Measurements from ENCODE around the gene SIPA1.

Gene SIPA1

GRCh38 chr11:65610404-65610803 is 27.5 kb upstream of the SIPA1 start:
- no peaks in the 10 kb centered on the region for H3K27me3 ChIP-seq (ENCODE audit: insufficient read depth, low read length)
- H3K4me1 ChIP-seq (ENCODE audit: insufficient read depth, low read length), result no peaks in the 10 kb centered on the region
- no peak overlapping the region for H3K27ac ChIP-seq (ENCODE audit: low read depth, low read length)
- 72% methylated on average over 6 of the region's 6 CpGs for WGBS
- H3K36me3 ChIP-seq (ENCODE audit: insufficient read depth, low read length), result peaks cover 6% of the 10 kb centered on the region
- H3K9me3 ChIP-seq (ENCODE audit: insufficient read depth, low read depth, low read length), result no peaks in the 10 kb centered on the region
- no peak overlapping the region for H3K4me3 ChIP-seq (ENCODE audit: low read length)
- no peak overlapping the region for H3K9ac ChIP-seq (ENCODE audit: low read depth, low read length)

GRCh38 chr11:65611028-65611757 is 26.7 kb upstream of the SIPA1 start:
- Histone ChIP-seq H3K4me3 (ENCODE audit: low read length) (no peak overlapping the region), H3K9me3 (ENCODE audit: insufficient read depth, low read depth, low read length) (no peaks in the 10 kb centered on the region), H3K4me1 (ENCODE audit: insufficient read depth, low read length) (no peaks in the 10 kb centered on the region), H3K9ac (ENCODE audit: low read depth, low read length) (0 out of 2 replicates have a peak overlapping the region, but pooled peaks have one; percentile 6), H3K36me3 (ENCODE audit: insufficient read depth, low read length) (no peaks in the 10 kb centered on the region; the same call in 1 of the 2 replicates), H3K27ac (ENCODE audit: low read depth, low read length) (no peak overlapping the region; the same call in 1 of the 2 replicates), H3K27me3 (ENCODE audit: insufficient read depth, low read length) (no peaks in the 10 kb centered on the region)
- 74% methylated on average over 8 of the region's 10 CpGs for WGBS

GRCh38 chr11:65611758-65612603 is 25.9 kb upstream of the SIPA1 start:
- no peak overlapping the region; the same call in 1 of the 2 replicates for H3K27ac ChIP-seq (ENCODE audit: low read depth, low read length)

GRCh38 chr11:65612691-65613090 is 25.2 kb upstream of the SIPA1 start:
- Histone ChIP-seq H3K4me1 (ENCODE audit: insufficient read depth, low read length) (0 out of 2 replicates have a peak, but pooled peaks cover 4% of the 10 kb centered on the region), H3K36me3 (ENCODE audit: insufficient read depth, low read length) (peaks cover 8% of the 10 kb centered on the region), H3K9me3 (ENCODE audit: insufficient read depth, low read depth, low read length) (no peaks in the 10 kb centered on the region), H3K27me3 (ENCODE audit: insufficient read depth, low read length) (no peaks in the 10 kb centered on the region), H3K9ac (ENCODE audit: low read depth, low read length) (no peak overlapping the region), H3K4me3 (ENCODE audit: low read length) (peak overlapping the region; percentile 76; the same call in 1 of the 2 replicates), H3K27ac (ENCODE audit: low read depth, low read length) (no peak overlapping the region)
- WGBS, result 96% methylated on average over 7 of the region's 7 CpGs

More at GRCh38 chr11:65611758-65612603, 25.9 kb upstream of the SIPA1 start:
- 0 out of 2 replicates have a peak, but pooled peaks cover 4% of the 10 kb centered on the region for H3K4me1 ChIP-seq (ENCODE audit: insufficient read depth, low read length)
- 86% methylated on average over 12 of the region's 12 CpGs for WGBS
- H3K9me3 ChIP-seq (ENCODE audit: insufficient read depth, low read depth, low read length), result no peaks in the 10 kb centered on the region
- H3K9ac ChIP-seq (ENCODE audit: low read depth, low read length), result no peak overlapping the region
- H3K27me3 ChIP-seq (ENCODE audit: insufficient read depth, low read length), result no peaks in the 10 kb centered on the region
- no peak overlapping the region for H3K4me3 ChIP-seq (ENCODE audit: low read length)
- peaks cover under 1% of the 10 kb centered on the region for H3K36me3 ChIP-seq (ENCODE audit: insufficient read depth, low read length)

- Histone ChIP-seq H3K36me3 (ENCODE audit: insufficient read depth, low read length) (peaks cover 14% of the 10 kb centered on the region), H3K4me1 (ENCODE audit: insufficient read depth, low read length) (0 out of 2 replicates have a peak, but pooled peaks cover 4% of the 10 kb centered on the region)
- 62% methylated on average over 43 of the region's 43 CpGs for WGBS
Measured at GRCh38 chr11:65613091-65613928, 24.6 kb upstream of the SIPA1 start.

GRCh38 chr11:65615229-65615949 is 22.5 kb upstream of the SIPA1 start, which contains the start of gene PCNX3:
Gene PCNX3 (plus strand): TSS chr11:65615776. CDS start chr11:65616312, 536 bp downstream.
- H3K9me3 ChIP-seq (ENCODE audit: insufficient read depth, low read depth, low read length), result no peaks in the 10 kb centered on the region
- H3K4me1 ChIP-seq (ENCODE audit: insufficient read depth, low read length), result 0 out of 2 replicates have a peak, but pooled peaks cover 4% of the 10 kb centered on the region
- under 1% methylated on average over 55 of the region's 55 CpGs for WGBS
- peaks cover 35% of the 10 kb centered on the region for H3K36me3 ChIP-seq (ENCODE audit: insufficient read depth, low read length)
- peak within 1 kb of the TSS; percentile 93 for H3K27ac ChIP-seq (ENCODE audit: low read depth, low read length)
- peak within 1 kb of the TSS; percentile 83 for H3K9ac ChIP-seq (ENCODE audit: low read depth, low read length)
- no peaks in the 10 kb centered on the region for H3K27me3 ChIP-seq (ENCODE audit: insufficient read depth, low read length)
- H3K4me3 ChIP-seq (ENCODE audit: low read length), result peak within 1 kb of the TSS; percentile 76

More at GRCh38 chr11:65613091-65613928, 24.6 kb upstream of the SIPA1 start:
- H3K4me3 ChIP-seq (ENCODE audit: low read length), result peak overlapping the region; percentile 76
- no peaks in the 10 kb centered on the region for H3K9me3 ChIP-seq (ENCODE audit: insufficient read depth, low read depth, low read length)
- H3K27ac ChIP-seq (ENCODE audit: low read depth, low read length), result peak overlapping the region; percentile 93
- H3K27me3 ChIP-seq (ENCODE audit: insufficient read depth, low read length), result no peaks in the 10 kb centered on the region
- peak overlapping the region; percentile 83 for H3K9ac ChIP-seq (ENCODE audit: low read depth, low read length)

GRCh38 chr11:65615950-65616574 is 21.8 kb upstream of the SIPA1 start:
- Histone ChIP-seq H3K9ac (ENCODE audit: low read depth, low read length) (peak overlapping the region; percentile 62), H3K27me3 (ENCODE audit: insufficient read depth, low read length) (no peaks in the 10 kb centered on the region), H3K4me3 (ENCODE audit: low read length) (peak overlapping the region; percentile 76), H3K27ac (ENCODE audit: low read depth, low read length) (peak overlapping the region; percentile 90; the same call in 1 of the 2 replicates), H3K4me1 (ENCODE audit: insufficient read depth, low read length) (0 out of 2 replicates have a peak, but pooled peaks cover 4% of the 10 kb centered on the region), H3K36me3 (ENCODE audit: insufficient read depth, low read length) (peaks cover 41% of the 10 kb centered on the region), H3K9me3 (ENCODE audit: insufficient read depth, low read depth, low read length) (no peaks in the 10 kb centered on the region)
- WGBS, result 3% methylated on average over 50 of the region's 50 CpGs

- H3K36me3 ChIP-seq (ENCODE audit: insufficient read depth, low read length), result peaks cover 45% of the 10 kb centered on the region
- 88% methylated on average over 9 of the region's 10 CpGs for WGBS
- peak overlapping the region; percentile 62 for H3K9ac ChIP-seq (ENCODE audit: low read depth, low read length)
- 0 out of 2 replicates have a peak, but pooled peaks cover 4% of the 10 kb centered on the region for H3K4me1 ChIP-seq (ENCODE audit: insufficient read depth, low read length)
- no peaks in the 10 kb centered on the region for H3K9me3 ChIP-seq (ENCODE audit: insufficient read depth, low read depth, low read length)
- H3K4me3 ChIP-seq (ENCODE audit: low read length), result peak overlapping the region; percentile 76
- no peaks in the 10 kb centered on the region for H3K27me3 ChIP-seq (ENCODE audit: insufficient read depth, low read length)
- H3K27ac ChIP-seq (ENCODE audit: low read depth, low read length), result no peak overlapping the region
Measured at GRCh38 chr11:65616575-65617001, 21.3 kb upstream of the SIPA1 start.

- no peaks in the 10 kb centered on the region for H3K27me3 ChIP-seq (ENCODE audit: insufficient read depth, low read length)
- peak overlapping the region; percentile 76 for H3K4me3 ChIP-seq (ENCODE audit: low read length)
- 0 out of 2 replicates have a peak, but pooled peaks cover 4% of the 10 kb centered on the region for H3K4me1 ChIP-seq (ENCODE audit: insufficient read depth, low read length)
- H3K36me3 ChIP-seq (ENCODE audit: insufficient read depth, low read length), result peaks cover 49% of the 10 kb centered on the region
- 95% methylated on average over 17 of the region's 17 CpGs for WGBS
- H3K9ac ChIP-seq (ENCODE audit: low read depth, low read length), result no peak overlapping the region
- H3K9me3 ChIP-seq (ENCODE audit: insufficient read depth, low read depth, low read length), result no peaks in the 10 kb centered on the region
- no peak overlapping the region for H3K27ac ChIP-seq (ENCODE audit: low read depth, low read length)
Measured at GRCh38 chr11:65617136-65617850, 20.6 kb upstream of the SIPA1 start.

Data from HUES64 (cell line).